ENCODE data around the gene COL4A3.

COL4A3 gene

GRCh38 chr2:227292314-227292713 lies 127.9 kb downstream of the COL4A3 start:
- TF ChIP-seq CTCF (IDR thresholded peaks at IDR 0.05; ENCODE audit: low read depth, low read length, missing control alignments), result no peak

DNA sequence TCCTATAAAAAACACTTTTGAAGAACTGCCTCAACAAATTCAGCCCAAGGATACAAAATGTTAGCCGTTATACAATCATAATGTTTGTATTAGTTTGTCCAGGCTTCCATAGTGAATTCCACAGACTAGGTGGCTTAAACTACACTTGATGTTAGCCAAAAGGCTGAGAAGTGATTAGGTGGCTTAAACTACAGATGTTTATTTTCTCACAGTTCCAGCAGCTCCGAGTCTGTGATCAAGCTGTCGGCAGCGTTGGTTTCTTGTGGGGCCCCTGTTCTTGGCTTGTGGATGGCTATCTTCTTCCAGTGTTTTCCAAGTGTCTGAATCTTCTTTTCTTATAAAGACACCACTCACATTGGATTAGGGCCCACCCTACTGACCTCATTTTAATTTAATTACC lies 129.1 kb downstream of the COL4A3 start:
- no peak for DNase-seq (ENCODE audit: extremely low read depth, low read depth)
- no peak overlapping the region for H3K4me3 ChIP-seq (replicated peaks; ENCODE audit: low read depth, low read length)
- no peak for TF ChIP-seq CTCF (IDR thresholded peaks at IDR 0.05; ENCODE audit: low read depth, low read length, missing control alignments)

More at GRCh38 chr2:227292314-227292713, 127.9 kb downstream of the COL4A3 start:
- H3K4me3 ChIP-seq (replicated peaks; ENCODE audit: low read depth, low read length), result no peak overlapping the region
- DNase-seq (ENCODE audit: extremely low read depth, low read depth), result no peak

DNA sequence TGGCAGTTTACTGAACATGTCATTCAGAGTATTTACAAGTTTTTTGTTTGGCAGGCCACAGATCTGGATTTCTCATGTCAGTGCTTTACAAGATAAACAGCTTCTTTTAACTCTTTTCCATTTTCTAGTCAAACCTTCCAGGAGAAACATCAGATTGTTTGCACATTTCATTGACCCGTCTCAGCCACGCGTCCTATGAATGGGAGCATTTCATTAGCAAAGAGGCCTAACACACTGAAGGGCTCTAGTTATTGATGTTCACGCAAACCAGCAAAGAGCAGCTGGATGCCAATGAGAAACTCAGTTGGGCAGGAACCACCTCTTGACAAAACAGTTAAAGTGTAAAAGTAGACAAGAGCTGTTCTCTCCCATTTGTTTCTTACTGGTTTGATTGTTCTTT lies 131.4 kb downstream of the COL4A3 start:
- no peak for DNase-seq (ENCODE audit: extremely low read depth, low read depth)
- H3K4me3 ChIP-seq (replicated peaks; ENCODE audit: low read depth, low read length), result no peak overlapping the region
- TF ChIP-seq CTCF (IDR thresholded peaks at IDR 0.05; ENCODE audit: low read depth, low read length, missing control alignments), result no peak

DNA sequence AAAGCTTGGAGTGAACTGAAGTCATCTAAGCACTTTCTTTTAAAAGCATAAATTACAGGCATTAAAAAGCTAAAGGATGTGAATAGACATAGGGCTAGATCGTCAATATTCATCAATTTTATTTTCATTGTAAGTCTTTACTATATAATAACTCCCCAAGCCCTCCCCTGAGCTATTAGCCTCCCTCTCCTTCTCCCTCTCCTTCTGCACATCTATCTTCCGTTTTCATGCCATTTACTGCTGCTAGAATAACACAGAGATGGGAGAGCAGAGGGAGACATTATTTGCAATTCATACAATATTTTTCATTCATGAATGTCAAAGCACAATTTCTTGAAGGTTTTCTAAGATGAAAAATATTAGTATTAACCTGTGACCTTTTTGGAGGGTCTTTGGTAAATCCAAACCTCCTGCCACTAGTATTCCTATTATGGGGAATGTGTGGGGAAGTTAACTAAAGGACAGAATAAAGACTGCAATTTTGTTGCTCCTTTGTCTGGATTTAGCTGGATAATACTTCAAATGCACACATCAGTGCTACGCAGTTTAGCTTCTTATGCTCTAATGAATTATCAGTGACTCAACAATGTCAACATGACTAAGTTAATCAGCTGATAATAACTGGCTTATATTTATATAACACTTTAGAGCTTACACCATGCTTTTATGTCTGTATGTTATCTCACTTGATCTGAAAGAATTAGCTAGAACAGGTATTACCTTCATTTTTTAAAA lies 132.4 kb downstream of the COL4A3 start:
- no peak overlapping the region for H3K4me3 ChIP-seq (replicated peaks; ENCODE audit: low read depth, low read length)
- TF ChIP-seq CTCF (IDR thresholded peaks at IDR 0.05; ENCODE audit: low read depth, low read length, missing control alignments), result no peak
- no peak for DNase-seq (ENCODE audit: extremely low read depth, low read depth)

GRCh38 chr2:227301523-227301922 lies 137.1 kb downstream of the COL4A3 start:
- no peak overlapping the region for H3K4me3 ChIP-seq (replicated peaks; ENCODE audit: low read depth, low read length)
- DNase-seq (ENCODE audit: extremely low read depth, low read depth), result no peak
- TF ChIP-seq CTCF (IDR thresholded peaks at IDR 0.05; ENCODE audit: low read depth, low read length, missing control alignments), result no peak

DNA sequence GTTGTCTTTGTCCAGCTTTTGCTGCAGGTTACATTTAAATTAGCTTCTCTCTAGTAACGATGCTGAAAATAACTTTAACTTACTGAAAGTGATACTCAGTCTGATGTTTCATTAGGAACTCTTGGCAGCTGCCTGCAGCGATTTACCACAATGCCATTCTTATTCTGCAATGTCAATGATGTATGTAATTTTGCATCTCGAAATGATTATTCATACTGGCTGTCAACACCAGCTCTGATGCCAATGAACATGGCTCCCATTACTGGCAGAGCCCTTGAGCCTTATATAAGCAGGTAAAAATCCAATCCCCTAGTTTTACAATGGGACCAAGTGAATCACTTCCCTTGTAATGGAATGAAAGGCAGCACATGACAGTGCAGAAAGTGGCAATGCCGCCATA lies 144.4 kb downstream of the COL4A3 start:
- TF ChIP-seq CTCF (IDR thresholded peaks at IDR 0.05; ENCODE audit: low read depth, low read length, missing control alignments), result no peak
- H3K4me3 ChIP-seq (replicated peaks; ENCODE audit: low read depth, low read length), result no peak overlapping the region
- no peak for DNase-seq (ENCODE audit: extremely low read depth, low read depth)

GRCh38 chr2:227310756-227311110 lies 146.3 kb downstream of the COL4A3 start:
- no peak for TF ChIP-seq CTCF (IDR thresholded peaks at IDR 0.05; ENCODE audit: low read depth, low read length, missing control alignments)
- no peak overlapping the region for H3K4me3 ChIP-seq (replicated peaks; ENCODE audit: low read depth, low read length)
- no peak for DNase-seq (ENCODE audit: extremely low read depth, low read depth)

Measured in HFF-Myc (cell line).